ENCODE data around the gene ZNF189.

ZNF189 gene

GRCh38 chr9:101457003-101457402 lies 58.4 kb downstream of the ZNF189 start:
- DNase-seq, result peak; percentile 21 to 54

- peak; percentile 88 to 94 for DNase-seq
Measured at GRCh38 chr9:101458963-101459631, 60.4 kb downstream of the ZNF189 start.
